GM21737 (cell line): Measurements from ENCODE around the gene ELOVL1.

Experiments
- ATAC-seq: cut with Tn5 transposase; IDR thresholded peaks from one replicate; pipeline ENCODE4 v1.9.1; 2021; ENCODE audit warnings: mild to moderate bottlenecking, moderate library complexity; ENCODE audit not compliant: unreplicated experiment

The ELOVL1 gene

GRCh38 chr1:43331688-43332087 lies 36.1 kb downstream of the ELOVL1 start:
- ATAC-seq, result no peak

GRCh38 chr1:43329995-43330751 lies 37.6 kb downstream of the ELOVL1 start:
- no peak for ATAC-seq

- ATAC-seq, result no peak
Observed at GRCh38 chr1:43327549-43328292, 40.1 kb downstream of the ELOVL1 start.

- ATAC-seq, result no peak
Observed at GRCh38 chr1:43325381-43325780, 42.4 kb downstream of the ELOVL1 start.

- no peak for ATAC-seq
Observed at GRCh38 chr1:43324810-43325209, 43.0 kb downstream of the ELOVL1 start.

GRCh38 chr1:43322506-43322905 lies 45.3 kb downstream of the ELOVL1 start:
- ATAC-seq, result no peak

- no peak for ATAC-seq
Observed at GRCh38 chr1:43321331-43321891, 46.4 kb downstream of the ELOVL1 start.

GRCh38 chr1:43319766-43320165 lies 48.0 kb downstream of the ELOVL1 start:
- no peak for ATAC-seq

- no peak for ATAC-seq
Observed at GRCh38 chr1:43319288-43319687, 48.5 kb downstream of the ELOVL1 start.

- no peak for ATAC-seq
Observed at GRCh38 chr1:43318831-43319230, 49.0 kb downstream of the ELOVL1 start.

- ATAC-seq, result no peak
Observed at GRCh38 chr1:43317817-43318471, 49.9 kb downstream of the ELOVL1 start.

- ATAC-seq, result no peak
Observed at GRCh38 chr1:43316738-43317520, 50.9 kb downstream of the ELOVL1 start.

GRCh38 chr1:43315963-43316737 lies 51.7 kb downstream of the ELOVL1 start:
- ATAC-seq, result no peak

- ATAC-seq, result no peak
Observed at GRCh38 chr1:43315481-43315880, 52.3 kb downstream of the ELOVL1 start.

- ATAC-seq, result no peak
Observed at GRCh38 chr1:43314233-43314632, 53.6 kb downstream of the ELOVL1 start.

- no peak for ATAC-seq
Observed at GRCh38 chr1:43313771-43314170, 54.0 kb downstream of the ELOVL1 start.
